C4-2B (cell line): ENCODE data around the gene DPP4.
A peak's percentile ranks its signal among the peaks of the same experiment; 100 is the strongest.

ENCODE experiments used
- H3K27ac ChIP-seq: fragments of 450-650 bp; 2 replicates; pipeline ENCODE4 v1.5.1; 2017
- ZFX ChIP-seq: fragments of 450-650 bp; IDR thresholded peaks from 2 replicates; pipeline ENCODE4 v1.6.1; 2017
- TF ChIP-seq, protein P1 (sequence below): fragments of 450-650 bp; conservative IDR thresholded peaks from 2 replicates; pipeline ENCODE4 v1.5.1; 2017; ENCODE audit warnings: mild to moderate bottlenecking

Gene DPP4

GRCh38 chr2:162073888-162074631 is at the start of gene DPP4:
Gene DPP4, minus strand, starts transcription at chr2:162074215. Its CDS starts 234 bp downstream, at chr2:162073981.
- H3K27ac ChIP-seq, result peak within 1 kb of the TSS; percentile 96
- TF ChIP-seq ZFX, result 0 out of 2 replicates have a peak, but pooled peaks have one; percentile 9
- TF ChIP-seq, protein P1, sequence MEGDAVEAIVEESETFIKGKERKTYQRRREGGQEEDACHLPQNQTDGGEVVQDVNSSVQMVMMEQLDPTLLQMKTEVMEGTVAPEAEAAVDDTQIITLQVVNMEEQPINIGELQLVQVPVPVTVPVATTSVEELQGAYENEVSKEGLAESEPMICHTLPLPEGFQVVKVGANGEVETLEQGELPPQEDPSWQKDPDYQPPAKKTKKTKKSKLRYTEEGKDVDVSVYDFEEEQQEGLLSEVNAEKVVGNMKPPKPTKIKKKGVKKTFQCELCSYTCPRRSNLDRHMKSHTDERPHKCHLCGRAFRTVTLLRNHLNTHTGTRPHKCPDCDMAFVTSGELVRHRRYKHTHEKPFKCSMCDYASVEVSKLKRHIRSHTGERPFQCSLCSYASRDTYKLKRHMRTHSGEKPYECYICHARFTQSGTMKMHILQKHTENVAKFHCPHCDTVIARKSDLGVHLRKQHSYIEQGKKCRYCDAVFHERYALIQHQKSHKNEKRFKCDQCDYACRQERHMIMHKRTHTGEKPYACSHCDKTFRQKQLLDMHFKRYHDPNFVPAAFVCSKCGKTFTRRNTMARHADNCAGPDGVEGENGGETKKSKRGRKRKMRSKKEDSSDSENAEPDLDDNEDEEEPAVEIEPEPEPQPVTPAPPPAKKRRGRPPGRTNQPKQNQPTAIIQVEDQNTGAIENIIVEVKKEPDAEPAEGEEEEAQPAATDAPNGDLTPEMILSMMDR, result peak; percentile 19

- no peak for TF ChIP-seq ZFX
- TF ChIP-seq, protein P1, result no peak
- H3K27ac ChIP-seq, result peak overlapping the region; percentile 77
These were observed 44.4 kb upstream of the DPP4 start for GRCh38 chr2:162118166-162119031.

GRCh38 chr2:162116352-162116751 is 42.3 kb upstream of the DPP4 start:
- no peak overlapping the region for H3K27ac ChIP-seq
- TF ChIP-seq, protein P1, result no peak
- TF ChIP-seq ZFX, result no peak

- H3K27ac ChIP-seq, result no peak overlapping the region
- TF ChIP-seq, protein P1, result no peak
- no peak for TF ChIP-seq ZFX
These were observed 41.1 kb upstream of the DPP4 start for GRCh38 chr2:162115076-162115475.

DNA sequence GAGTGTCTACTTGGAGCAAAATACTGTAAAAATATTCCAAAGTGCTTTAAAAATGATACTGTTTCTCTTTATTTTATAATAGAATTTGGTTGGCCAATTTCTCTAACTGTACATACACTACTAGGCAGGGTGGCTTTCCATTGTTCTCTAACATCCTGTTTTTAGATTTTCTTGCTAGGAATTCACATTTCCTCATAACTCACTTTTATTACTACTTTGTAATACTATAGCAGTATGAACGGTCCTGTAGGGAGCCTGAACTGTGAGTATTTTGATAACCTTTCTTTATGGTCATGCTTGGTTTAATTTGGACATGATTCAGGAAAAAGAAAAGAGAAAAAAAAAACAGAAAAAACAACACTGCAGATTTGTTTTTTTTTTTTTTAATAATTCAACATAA is 40.3 kb upstream of the DPP4 start:
- TF ChIP-seq ZFX, result no peak
- TF ChIP-seq, protein P1, result no peak

DNA sequence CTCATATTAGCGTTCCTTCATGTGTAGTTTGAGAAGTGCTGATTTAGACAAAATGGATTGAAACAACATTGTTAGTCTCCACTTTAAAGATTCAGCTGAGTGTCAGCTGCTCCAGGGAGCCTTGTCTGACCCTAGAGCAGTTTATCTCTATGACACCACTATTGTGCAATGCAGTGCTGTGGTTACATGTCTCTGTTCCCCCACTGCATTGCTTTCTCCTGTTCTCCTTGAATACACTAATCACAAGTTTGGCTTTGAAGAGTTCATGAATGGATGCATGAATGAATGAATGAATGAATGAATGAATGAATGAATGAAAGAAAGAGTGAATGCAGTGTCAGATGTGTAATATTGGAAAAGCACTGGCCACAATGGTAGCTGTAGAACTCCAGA is 39.8 kb upstream of the DPP4 start:
- H3K27ac ChIP-seq, result no peak overlapping the region
- TF ChIP-seq, protein P1, result no peak
- no peak for TF ChIP-seq ZFX

More for the DNA sequence above, 40.3 kb upstream of the DPP4 start:
- no peak overlapping the region for H3K27ac ChIP-seq
